ENCODE data around the gene ZNF254. TPM values are rescaled to one million over a fixed set of nuclear protein-coding genes. Genes with fewer than 3 reads are reported as not detected.

Gene ZNF254
- total and polyA plus RNA-seq, 9 of the 15 experiments (the other 6 are each of a cell fraction or from before 2014, with no cell fraction given), result 10.7 to 22.1 (median 14.2) TPM

GRCh38 chr19:24099829-24100228 lies 12.8 kb downstream of the ZNF254 start:
- in situ Hi-C loops (cut with MboI) (no loop called here), intact Hi-C loops (cut with micrococcal nuclease) (no loop called here)
- ChIA-PET POLR2A (interaction anchor here (0.7 to 2.0 kb wide), 2 partner anchors 13 to 269 kb away, joined by 3 to 8 read pairs; partner anchors contain the start of gene ZNF254), CTCF (ENCODE audit: low intra/inter-chr PET ratio) (no interaction called here)
- peaks cover 22% of the 10 kb centered on the region; the same call in 1 of the 3 replicates for H3K36me3 ChIP-seq (ENCODE audit: control insufficient read depth, insufficient read depth, low read length)
- H3K9ac ChIP-seq (ENCODE audit: insufficient read depth in 1 of 2, low read depth in 2 of 2, low read length in 2 of 2), result no peak overlapping the region
- no peaks in the 10 kb centered on the region for H3K27me3 ChIP-seq (ENCODE audit: control insufficient read depth in 2 of 2, insufficient read depth in 2 of 2, low read length in 2 of 2)
- FAIRE-seq (no peak), DNase-seq (ENCODE audit: extremely low read depth in 1 of 4, low spot score in 3 of 4) (no peak), ATAC-seq (no peak)
- H3K4me1 ChIP-seq (replicated peaks in 1 of 2; ENCODE audit: control insufficient read depth in 2 of 2, insufficient read depth in 2 of 2, low read length in 2 of 2), result no peaks in the 10 kb centered on the region; a peak in 1 of 5 replicates
- no TSS peak for BruUV-seq (replicated peaks)
- H2AFZ ChIP-seq (ENCODE audit: low read depth, low read length), result no peak overlapping the region
- H3K79me2 ChIP-seq (ENCODE audit: control insufficient read depth, insufficient read depth, low read length), result peaks cover 68% of the 10 kb centered on the region
- H3K9me3 ChIP-seq (replicated peaks; ENCODE audit: control insufficient read depth, insufficient read depth, low read depth, low read length), result no peaks in the 10 kb centered on the region
- no peaks in the 10 kb centered on the region for H4K20me1 ChIP-seq (replicated peaks; ENCODE audit: control insufficient read depth, insufficient read depth, low read length)
- no peaks in the 10 kb centered on the region for H3K9me1 ChIP-seq (ENCODE audit: control insufficient read depth, insufficient read depth, low read length)
- no peak overlapping the region for H3K4me2 ChIP-seq (ENCODE audit: insufficient read depth, low read length)
- no peak overlapping the region for H3K27ac ChIP-seq (ENCODE audit: extremely low read depth, low read depth, low read length)
- H3K4me3 ChIP-seq, result no peak overlapping the region
- no peak for TF ChIP-seq JUNB (CRISPR knock-in tag; conservative IDR thresholded peaks at IDR 0.05)
- TF ChIP-seq ZBTB1 (CRISPR knock-in tag; IDR thresholded peaks at IDR 0.05; ENCODE audit: borderline replicate concordance, low read depth), result no peak
- no peak for TF ChIP-seq HNRNPK (IDR thresholded peaks at IDR 0.05; ENCODE audit: low read depth, low read length, poor library complexity, severe bottlenecking)
- TF ChIP-seq CCNT2 (IDR thresholded peaks at IDR 0.05; ENCODE audit: borderline replicate concordance, extremely low read depth, insufficient read length, low read depth, low read length), result no peak
- TF ChIP-seq ZNF830 (CRISPR knock-in tag; IDR thresholded peaks at IDR 0.05), result no peak
- no peak for TF ChIP-seq ATF7 (IDR thresholded peaks at IDR 0.05)
- TF ChIP-seq ZBTB26 (CRISPR knock-in tag; IDR thresholded peaks at IDR 0.05), result no peak
- no peak for TF ChIP-seq ZNF263 (CRISPR knock-in tag; IDR thresholded peaks at IDR 0.05; ENCODE audit: borderline replicate concordance)
- no peak for TF ChIP-seq HEY1 (CRISPR knock-in tag; IDR thresholded peaks at IDR 0.05; ENCODE audit: borderline replicate concordance)
- no peak for TF ChIP-seq TAF9B (IDR thresholded peaks at IDR 0.05; ENCODE audit: partially characterized antibody)
- no peak for TF ChIP-seq GATA2 (CRISPR knock-in tag; IDR thresholded peaks at IDR 0.05)
- no peak for TF ChIP-seq RBM17 (IDR thresholded peaks at IDR 0.05; ENCODE audit: borderline replicate concordance, low read depth, low read length)
- TF ChIP-seq ADNP (tag; IDR thresholded peaks at IDR 0.05), result no peak
- TF ChIP-seq TCF3 (CRISPR knock-in tag; IDR thresholded peaks at IDR 0.05), result no peak
- TF ChIP-seq HBP1 (CRISPR knock-in tag; IDR thresholded peaks at IDR 0.05), result no peak
- TF ChIP-seq PRDM10 (IDR thresholded peaks at IDR 0.05; ENCODE audit: partially characterized antibody), result no peak
- no peak for TF ChIP-seq HNRNPL (IDR thresholded peaks at IDR 0.05; ENCODE audit: low read depth, low read length)

Data from K562 (cell line).